NT2/D1 (cell line): ENCODE data around the gene PDIK1L.

Source experiments
- YY1 ChIP-seq: IDR thresholded peaks from 2 replicates; pipeline ENCODE4 v1.6.1; 2011; ENCODE audit not compliant: insufficient read length, insufficient read depth
- ZNF274 ChIP-seq: IDR thresholded peaks from 2 replicates; pipeline ENCODE4 v1.6.1; 2011; ENCODE audit warnings: mild to moderate bottlenecking, low read depth, low read length

GRCh38 chr1:26158271-26158907 is 46.8 kb downstream of the PDIK1L start:
- TF ChIP-seq ZNF274, result no peak
- TF ChIP-seq YY1, result no peak
